Upper lobe of left lung (tissue), 4 donors: ENCODE data around the gene LIMK2.
A peak's percentile ranks its signal among the peaks of the same experiment; 100 is the strongest.

Experiments
- EP300 ChIP-seq, 4 donors: sonication (generic); formaldehyde crosslinking; IDR thresholded peaks; one replicate each; pipeline ENCODE4 v1.5.1; 2017; ENCODE audit warnings: antibody characterized with exemption in 4 of 4, control low read depth in 2 of 4
- POLR2A ChIP-seq, 4 donors: fragments of 450-650 bp; IDR thresholded peaks; one replicate each; pipeline ENCODE4 v1.5.1; 2016 to 2017; ENCODE audit warnings: antibody characterized with exemption in 4 of 4, mild to moderate bottlenecking in 2 of 4
- POLR2AphosphoS5 ChIP-seq, 2 donors: sonication (generic); formaldehyde crosslinking; IDR thresholded peaks; one replicate each; pipeline ENCODE4 v1.5.1; 2017; ENCODE audit warnings: antibody characterized with exemption in 2 of 2
- TF ChIP-seq, protein P1 (sequence below), 6 experiments: fragments of 450-650 bp in 4 of 6; fragments of 200-600 bp in 2 of 6; sonication (generic) in 2 of 6; IDR thresholded peaks; one replicate each; pipeline ENCODE4 v1.5.1; 2016 to 2019; ENCODE audit warnings: antibody characterized with exemption in 6 of 6

DNA sequence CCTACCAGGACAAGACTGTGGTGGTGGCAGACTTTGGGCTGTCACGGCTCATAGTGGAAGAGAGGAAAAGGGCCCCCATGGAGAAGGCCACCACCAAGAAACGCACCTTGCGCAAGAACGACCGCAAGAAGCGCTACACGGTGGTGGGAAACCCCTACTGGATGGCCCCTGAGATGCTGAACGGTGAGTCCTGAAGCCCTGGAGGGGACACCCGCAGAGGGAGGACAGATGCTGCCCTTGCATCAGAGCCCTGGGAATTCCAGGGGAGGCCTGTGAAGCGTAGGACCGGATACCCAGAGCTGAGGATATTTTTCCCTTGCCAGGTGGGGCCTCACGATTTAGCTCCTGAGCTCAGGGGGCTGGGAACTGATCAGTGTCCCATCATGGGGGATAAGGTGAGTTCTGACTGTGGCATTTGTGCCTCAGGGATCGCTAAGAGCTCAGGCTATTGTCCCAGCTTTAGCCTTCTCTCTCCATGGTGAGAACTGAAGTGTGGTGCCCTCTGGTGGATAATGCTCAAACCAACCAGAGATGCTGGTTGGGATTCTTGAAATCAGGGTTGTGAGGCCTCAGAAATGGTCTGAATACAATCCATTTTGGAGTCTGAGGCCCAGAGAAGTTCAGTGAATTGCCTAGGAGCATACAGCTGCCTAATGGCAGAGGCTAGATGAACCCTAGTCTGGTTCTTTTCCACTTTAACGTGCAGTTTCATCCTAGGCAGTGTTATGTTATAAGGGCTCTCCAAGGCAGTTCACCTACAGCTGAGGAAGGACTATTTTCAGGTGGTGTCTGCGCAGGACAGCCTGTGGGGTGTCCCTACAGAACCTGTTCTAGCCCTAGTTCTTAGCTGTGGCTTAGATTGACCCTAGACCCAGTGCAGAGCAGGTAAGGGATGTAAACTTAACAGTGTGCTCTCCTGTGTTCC, 60.7 kb downstream of the LIMK2 start:
- TF ChIP-seq, protein P1, sequence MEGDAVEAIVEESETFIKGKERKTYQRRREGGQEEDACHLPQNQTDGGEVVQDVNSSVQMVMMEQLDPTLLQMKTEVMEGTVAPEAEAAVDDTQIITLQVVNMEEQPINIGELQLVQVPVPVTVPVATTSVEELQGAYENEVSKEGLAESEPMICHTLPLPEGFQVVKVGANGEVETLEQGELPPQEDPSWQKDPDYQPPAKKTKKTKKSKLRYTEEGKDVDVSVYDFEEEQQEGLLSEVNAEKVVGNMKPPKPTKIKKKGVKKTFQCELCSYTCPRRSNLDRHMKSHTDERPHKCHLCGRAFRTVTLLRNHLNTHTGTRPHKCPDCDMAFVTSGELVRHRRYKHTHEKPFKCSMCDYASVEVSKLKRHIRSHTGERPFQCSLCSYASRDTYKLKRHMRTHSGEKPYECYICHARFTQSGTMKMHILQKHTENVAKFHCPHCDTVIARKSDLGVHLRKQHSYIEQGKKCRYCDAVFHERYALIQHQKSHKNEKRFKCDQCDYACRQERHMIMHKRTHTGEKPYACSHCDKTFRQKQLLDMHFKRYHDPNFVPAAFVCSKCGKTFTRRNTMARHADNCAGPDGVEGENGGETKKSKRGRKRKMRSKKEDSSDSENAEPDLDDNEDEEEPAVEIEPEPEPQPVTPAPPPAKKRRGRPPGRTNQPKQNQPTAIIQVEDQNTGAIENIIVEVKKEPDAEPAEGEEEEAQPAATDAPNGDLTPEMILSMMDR (IDR thresholded peaks at IDR 0.05): peak; percentile 58 to 75 (median 66)
- TF ChIP-seq POLR2A (IDR thresholded peaks at IDR 0.05): no peak
- no peak for TF ChIP-seq POLR2AphosphoS5 (IDR thresholded peaks at IDR 0.05)
- no peak for TF ChIP-seq EP300 (IDR thresholded peaks at IDR 0.05)
